Measurements from ENCODE around the gene HELZ.

GRCh38 chr17:67071595-67071994, 173.4 kb downstream of the HELZ start:
- TF ChIP-seq CTCF (IDR thresholded peaks at IDR 0.05; ENCODE audit: insufficient read depth, low read depth, low read length): no peak
- no peak for TF ChIP-seq EZH2 (IDR thresholded peaks at IDR 0.05; ENCODE audit: insufficient read depth, low read length)
